GM18505 (cell line): ENCODE results near the gene SLC5A11.

Experiments
- ATAC-seq: cut with Tn5 transposase; IDR thresholded peaks from one replicate; pipeline ENCODE4 v1.9.1; 2021; ENCODE audit not compliant: unreplicated experiment
- POLR2A ChIP-seq: IDR thresholded peaks from 4 replicates; pipeline ENCODE4 v1.6.1; 2011; ENCODE audit warnings: borderline replicate concordance; ENCODE audit not compliant: insufficient read depth, insufficient read length; ENCODE audit errors: extremely low read depth

SLC5A11 gene

GRCh38 chr16:24931091-24931490 lies 85.3 kb downstream of the SLC5A11 start:
- no peak for ATAC-seq
- TF ChIP-seq POLR2A, result no peak

DNA sequence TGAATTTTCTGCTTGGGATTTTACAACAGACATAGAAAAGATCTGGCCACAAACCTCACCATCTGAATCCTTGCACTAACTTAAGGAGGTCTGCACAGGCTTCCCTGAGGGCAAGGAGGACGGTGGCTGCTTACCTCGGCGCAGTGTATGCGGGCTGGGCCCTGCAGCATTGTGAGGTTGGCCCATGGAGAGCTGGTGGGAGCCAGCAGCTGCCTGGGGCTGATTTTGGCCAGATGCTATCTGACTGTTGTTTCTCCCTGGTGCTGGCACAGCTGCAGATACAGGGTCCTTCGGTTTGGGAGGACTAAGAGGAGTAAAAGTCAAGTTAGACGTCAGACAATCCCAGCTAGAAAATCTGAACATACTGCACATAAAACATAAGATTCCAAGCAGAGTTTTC lies 89.6 kb downstream of the SLC5A11 start:
- TF ChIP-seq POLR2A, result no peak
- no peak for ATAC-seq

- no peak for TF ChIP-seq POLR2A
- ATAC-seq, result no peak
Observed at GRCh38 chr16:24936151-24936550, 90.4 kb downstream of the SLC5A11 start.

GRCh38 chr16:24939224-24939623 lies 93.5 kb downstream of the SLC5A11 start:
- ATAC-seq, result no peak
- TF ChIP-seq POLR2A, result no peak

DNA sequence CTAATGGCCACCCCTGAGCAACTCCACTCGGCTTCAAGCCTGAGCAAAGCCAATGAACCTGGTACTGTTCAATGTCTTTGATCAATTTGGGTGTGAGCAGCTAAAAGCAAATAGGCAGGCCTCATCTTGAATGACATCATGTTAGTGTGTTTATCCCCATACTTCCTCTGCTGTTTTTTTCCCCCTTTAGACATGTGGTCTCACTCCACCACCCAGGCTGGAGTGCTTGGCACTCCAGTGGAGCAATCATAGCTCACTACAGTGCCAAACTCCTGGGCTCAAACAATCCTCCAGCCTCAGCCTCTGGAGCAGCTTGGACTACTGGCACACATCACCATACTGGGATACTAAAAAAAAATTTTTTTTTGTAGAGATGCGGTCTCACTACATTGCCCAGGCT lies 94.0 kb downstream of the SLC5A11 start:
- TF ChIP-seq POLR2A, result no peak
- no peak for ATAC-seq

- no peak for ATAC-seq
- no peak for TF ChIP-seq POLR2A
Observed at GRCh38 chr16:24943471-24943870, 97.7 kb downstream of the SLC5A11 start.

DNA sequence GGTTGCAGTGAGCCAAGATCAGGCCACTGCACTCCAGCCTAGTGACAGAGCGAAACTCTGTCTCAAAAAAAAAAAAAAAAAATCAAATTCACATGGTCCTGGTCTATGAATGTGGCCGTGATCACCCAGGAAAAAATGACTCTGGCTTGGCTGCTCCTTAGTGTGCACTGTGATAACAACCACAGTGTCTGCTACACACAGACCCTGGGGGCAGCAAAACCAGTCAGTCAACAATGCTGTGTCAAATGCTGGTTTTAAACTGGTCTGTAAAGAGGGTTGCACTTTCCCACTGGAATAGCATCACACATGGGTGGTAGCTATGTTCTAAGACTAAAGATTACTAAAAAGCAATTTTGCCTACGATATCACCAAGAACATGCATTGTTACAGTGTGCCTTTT lies 98.4 kb downstream of the SLC5A11 start:
- no peak for TF ChIP-seq POLR2A
- no peak for ATAC-seq

- TF ChIP-seq POLR2A, result no peak
- no peak for ATAC-seq
Observed at GRCh38 chr16:24946155-24946554, 100.4 kb downstream of the SLC5A11 start.

DNA sequence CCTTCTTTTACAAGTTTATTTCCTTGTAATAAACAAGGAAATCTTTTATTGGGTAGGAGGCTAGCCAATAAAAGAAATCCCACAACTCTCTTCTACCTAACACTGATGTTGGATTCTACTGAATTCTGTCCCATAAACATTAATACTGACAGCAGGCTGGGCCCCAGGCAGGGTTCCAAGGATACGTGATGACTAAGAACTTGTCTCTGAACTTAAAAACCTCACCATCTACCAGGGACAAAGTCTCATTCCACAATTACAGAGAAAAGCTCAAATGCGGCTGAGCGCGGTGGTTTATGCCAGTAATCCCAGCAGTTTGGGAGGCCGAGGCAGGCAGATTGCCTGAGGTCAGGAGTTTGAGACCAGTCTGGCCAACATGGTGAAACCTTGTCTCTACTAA lies 104.5 kb downstream of the SLC5A11 start:
- no peak for TF ChIP-seq POLR2A
- ATAC-seq, result no peak

- ATAC-seq, result no peak
- TF ChIP-seq POLR2A, result no peak
Observed at GRCh38 chr16:24953306-24953705, 107.5 kb downstream of the SLC5A11 start.

- ATAC-seq, result no peak
- TF ChIP-seq POLR2A, result no peak
Observed at GRCh38 chr16:24953721-24954120, 108.0 kb downstream of the SLC5A11 start.

DNA sequence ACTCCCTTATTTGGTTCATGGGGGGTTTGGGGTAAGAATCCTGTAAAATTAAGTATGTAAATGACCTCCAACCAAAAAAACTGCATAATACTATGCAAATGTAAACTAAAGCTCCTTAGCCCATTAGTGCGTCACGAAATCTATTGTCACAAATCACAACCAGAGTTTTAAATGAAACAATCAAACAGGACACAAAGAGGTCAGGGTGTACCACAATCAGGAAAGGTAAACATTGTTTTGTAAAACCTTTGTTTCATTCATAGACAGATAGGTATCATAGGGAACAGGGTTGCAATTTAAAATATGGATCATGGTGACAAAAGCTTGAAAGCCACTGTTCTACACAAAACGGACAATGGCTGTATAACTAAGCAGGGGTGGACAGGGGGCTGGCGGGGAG lies 108.4 kb downstream of the SLC5A11 start:
- no peak for TF ChIP-seq POLR2A
- ATAC-seq, result no peak

DNA sequence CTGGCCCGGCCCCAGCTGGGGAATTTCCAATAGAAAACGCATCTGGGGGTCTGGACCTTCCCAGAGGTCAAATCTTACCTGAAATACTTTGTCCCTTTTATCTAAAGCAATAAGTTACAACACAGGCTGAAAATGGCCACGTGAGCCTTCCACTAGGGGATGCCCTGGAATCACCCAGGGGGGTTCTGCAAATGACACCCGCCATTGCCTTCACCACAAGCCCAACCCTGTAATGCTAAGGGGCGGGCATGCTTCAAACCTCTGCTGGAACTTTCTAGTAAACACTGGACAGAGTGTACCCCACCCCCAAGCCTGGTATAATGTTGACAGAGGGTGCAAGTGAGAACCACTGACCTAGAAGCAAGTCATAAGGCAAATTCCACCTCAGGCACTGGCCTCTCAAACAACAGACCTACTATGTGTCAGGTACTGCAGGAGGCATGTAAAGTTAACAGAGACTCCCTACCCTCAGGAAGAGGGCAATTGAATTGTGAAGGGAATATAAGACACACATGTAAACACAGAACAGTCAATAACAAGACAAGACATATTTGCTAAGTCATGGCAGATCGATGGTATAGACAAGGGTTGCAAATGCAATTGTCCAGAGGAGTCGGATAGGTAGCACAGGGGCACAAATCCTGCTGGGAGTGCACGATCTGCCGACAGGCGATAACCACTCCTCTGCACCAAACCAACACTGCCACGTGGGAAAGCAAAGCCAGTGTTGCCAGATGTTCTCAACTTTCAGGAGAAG lies 110.4 kb downstream of the SLC5A11 start:
- TF ChIP-seq POLR2A, result no peak
- ATAC-seq, result no peak

- no peak for TF ChIP-seq POLR2A
- ATAC-seq, result no peak
Observed at GRCh38 chr16:24957887-24958286, 112.1 kb downstream of the SLC5A11 start.
